HFFc6 (cell line): Measurements from ENCODE around the gene S100A7. TPM values are rescaled to one million over a fixed set of nuclear protein-coding genes. Genes with fewer than 3 reads are reported as not detected.
"Not testable (repeated sequence)": the region's sequence is repeated elsewhere in the genome, so short reads cannot be mapped to it uniquely, and the experiment has no call there.

Source experiments
- DNase-seq: peaks from one replicate; pipeline ENCODE4 v3.0.0-alpha.2; 2018
- H3K27ac Mint-ChIP-seq: 2 replicates; pipeline ENCODE4 v1.8.0; 2020; ENCODE audit warnings: mild to moderate bottlenecking, mixed read lengths
- H3K27me3 Mint-ChIP-seq: 2 replicates; pipeline ENCODE4 v1.8.0; 2021; ENCODE audit warnings: mild to moderate bottlenecking, moderate library complexity, mixed read lengths; ENCODE audit not compliant: insufficient read depth
- H3K36me3 Mint-ChIP-seq: 2 replicates; pipeline ENCODE4 v1.8.0; 2021; ENCODE audit warnings: low read depth, mixed read lengths
- H3K4me1 Mint-ChIP-seq: 2 replicates; pipeline ENCODE4 v1.8.0; 2020; ENCODE audit warnings: low read depth, mixed read lengths
- H3K4me3 Mint-ChIP-seq: 2 replicates; pipeline ENCODE4 v1.8.0; 2020; ENCODE audit warnings: mild to moderate bottlenecking, moderate library complexity, mixed read lengths
- H3K9me3 Mint-ChIP-seq: 2 replicates; pipeline ENCODE4 v1.8.0; 2020; ENCODE audit warnings: mild to moderate bottlenecking, mixed read lengths
- CTCF ChIP-seq: fragments of 200-600 bp; sonication (generic); IDR thresholded peaks from 2 replicates; pipeline ENCODE4 v1.5.0; 2021; ENCODE audit warnings: antibody characterized with exemption, mild to moderate bottlenecking
- total RNA-seq, 6 experiments: library from RNA; stranded (reverse); fragmentation: NEBNext Ultra II Directional; extraction: Animal tissue kit (Norgen Biotek cat#: 25700); gene quantifications; 2 replicates in 1 of 6; 3 replicates in 5 of 6; pipeline ENCODE4 v1.2.3, GENCODE V29; 2021

Gene S100A7
- total RNA-seq, 6 experiments from 2014 or later, result not detected

GRCh38 chr1:153426809-153427208 is 33.6 kb downstream of the S100A7 start:
- H3K27me3 Mint-ChIP-seq, result peaks cover 12% of the 10 kb centered on the region
- TF ChIP-seq CTCF, result no peak

GRCh38 chr1:153422450-153423068 is 37.9 kb downstream of the S100A7 start:
- no peaks in the 10 kb centered on the region for H3K36me3 Mint-ChIP-seq
- no peak overlapping the region for H3K4me3 Mint-ChIP-seq
- TF ChIP-seq CTCF, result no peak
- H3K9me3 Mint-ChIP-seq, result no peaks in the 10 kb centered on the region
- peak; percentile 7 for DNase-seq
- no peaks in the 10 kb centered on the region for H3K4me1 Mint-ChIP-seq
- peaks cover 17% of the 10 kb centered on the region for H3K27me3 Mint-ChIP-seq
- H3K27ac Mint-ChIP-seq, result no peak overlapping the region

More at GRCh38 chr1:153426809-153427208, 33.6 kb downstream of the S100A7 start:
- H3K36me3 Mint-ChIP-seq, result no peaks in the 10 kb centered on the region
- H3K9me3 Mint-ChIP-seq, result no peaks in the 10 kb centered on the region
- no peak for DNase-seq
- H3K27ac Mint-ChIP-seq, result no peak overlapping the region
- H3K4me1 Mint-ChIP-seq, result no peaks in the 10 kb centered on the region
- H3K4me3 Mint-ChIP-seq, result no peak overlapping the region

- TF ChIP-seq CTCF, result no peak
- H3K36me3 Mint-ChIP-seq, result no peaks in the 10 kb centered on the region
- DNase-seq, result no peak
Measured at GRCh38 chr1:153420306-153420705, 40.1 kb downstream of the S100A7 start.

GRCh38 chr1:153419436-153419793 is 41.0 kb downstream of the S100A7 start:
- not testable (repeated sequence) for H3K27ac Mint-ChIP-seq, H3K9me3 Mint-ChIP-seq, H3K36me3 Mint-ChIP-seq, H3K4me1 Mint-ChIP-seq, H3K4me3 Mint-ChIP-seq, DNase-seq
- H3K27me3 Mint-ChIP-seq, result peaks cover 17% of the 10 kb centered on the region

More at GRCh38 chr1:153420306-153420705, 40.1 kb downstream of the S100A7 start:
- H3K9me3 Mint-ChIP-seq, result no peaks in the 10 kb centered on the region
- H3K4me1 Mint-ChIP-seq, result no peaks in the 10 kb centered on the region
- no peak overlapping the region for H3K4me3 Mint-ChIP-seq
- H3K27me3 Mint-ChIP-seq, result peaks cover 17% of the 10 kb centered on the region
- no peak overlapping the region for H3K27ac Mint-ChIP-seq

- not testable (repeated sequence) for H3K4me1 Mint-ChIP-seq, H3K27ac Mint-ChIP-seq, H3K4me3 Mint-ChIP-seq, DNase-seq, H3K36me3 Mint-ChIP-seq, H3K9me3 Mint-ChIP-seq
- H3K27me3 Mint-ChIP-seq, result peaks cover 17% of the 10 kb centered on the region
Measured at GRCh38 chr1:153418758-153419435, 41.6 kb downstream of the S100A7 start.

- TF ChIP-seq CTCF, result no peak
- DNase-seq, result no peak
- Mint-ChIP-seq H3K4me1 (no peaks in the 10 kb centered on the region), H3K27me3 (peaks cover 17% of the 10 kb centered on the region), H3K9me3 (no peaks in the 10 kb centered on the region), H3K27ac (no peak overlapping the region), H3K36me3 (no peaks in the 10 kb centered on the region), H3K4me3 (no peak overlapping the region)
Measured at GRCh38 chr1:153417136-153417888, 43.1 kb downstream of the S100A7 start.
